ENCODE measurements around the gene KNL1.

GRCh38 chr15:40647523-40647922 is 53.5 kb downstream of the KNL1 start:
- TF ChIP-seq CTCF (IDR thresholded peaks at IDR 0.05) = no peak
- no peak for TF ChIP-seq EP300 (IDR thresholded peaks at IDR 0.05)
- TF ChIP-seq POLR2A (IDR thresholded peaks at IDR 0.05) = no peak

Data from stomach (tissue), 4 donors.